Psoas muscle (tissue), 8 donors: ENCODE results near the gene GPRIN3. TPM values are rescaled to one million over a fixed set of nuclear protein-coding genes. Genes with fewer than 3 reads are reported as not detected.

ENCODE experiments used
- ATAC-seq, 4 donors: fragments of 200-7000 bp; cut with Tn5 transposase; one replicate each; pipeline ENCODE4 v1.9.1; 2020; ENCODE audit warnings: moderate library complexity in 3 of 4, mild to moderate bottlenecking in 2 of 4
- DNase-seq, 2 donors: peaks; one replicate each; pipeline ENCODE4 v3.0.0-alpha.2; 2020
- H3K27ac ChIP-seq: fragments of 200-600 bp; one replicate; pipeline ENCODE4 v1.8.0; 2022
- H3K27me3 ChIP-seq, 3 donors: fragments of 200-600 bp in 1 of 3; one replicate each; pipeline versions ENCODE4 v1.6.1 to v1.8.0; 2013 to 2022; ENCODE audit warnings: low read length in 2 of 3, mild to moderate bottlenecking in 2 of 3, moderate library complexity in 1 of 3; ENCODE audit not compliant: insufficient read depth in 3 of 3
- H3K36me3 ChIP-seq, 2 donors: fragments of 200-600 bp in 1 of 2; one replicate each; pipeline versions ENCODE4 v1.6.1 to v1.8.0; 2013 to 2022; ENCODE audit warnings: low read depth in 1 of 2, mild to moderate bottlenecking in 1 of 2, moderate library complexity in 1 of 2; ENCODE audit not compliant: insufficient read depth in 1 of 2
- H3K4me1 ChIP-seq: fragments of 200-600 bp; one replicate; pipeline ENCODE4 v1.8.0; 2022
- H3K4me3 ChIP-seq: fragments of 200-600 bp; one replicate; pipeline ENCODE4 v1.8.0; 2022; ENCODE audit warnings: mild to moderate bottlenecking
- H3K9me3 ChIP-seq: fragments of 200-600 bp; one replicate; pipeline ENCODE4 v1.8.0; 2022
- CTCF ChIP-seq: fragments of 200-600 bp; IDR thresholded peaks from one replicate; pipeline ENCODE4 v1.8.0; 2022; ENCODE audit warnings: antibody characterized with exemption
- WGBS, 3 donors: extraction: QIAGEN DNeasy Blood & Tissue Kit; methylation state at CpG; one replicate each; pipeline versions ENCODE4 v1.1.6 to v1.1.7; 2013; 5-methylcytosine and 5-hydroxymethylcytosine counted together
- intact Hi-C, 2 donors: fragments of 100-400 bp; cut with DNase I; formaldehyde crosslinking; loops; one replicate each; pipeline versions ENCODE4 v1.11.0 to v1.14.2; 2022
- polyA plus RNA-seq, 3 donors: library from polyadenylated mRNA; stranded (reverse); fragments of 200-250 nt; gene quantifications; one replicate each; pipeline ENCODE4 v1.2.3, GENCODE V29; 2013
- total RNA-seq, 4 donors: library from RNA; stranded (reverse); fragmentation: NEBNext Ultra II Directional in 2 of 4; extraction: Animal tissue kit (Norgen Biotek cat#: 25700) in 2 of 4; gene quantifications; one replicate each; pipeline versions ENCODE4 v1.2.1 to v1.2.4, GENCODE V29; 2021 to 2023
- donor health status: healthy with polysubstance abuse.
- donor health status: DM: no; HTN: no; CAD: no; lungs with moderate emphysema.
- donor health status: Bipolar disorder and iron deficiency.
- donor health status: healthy.
- donor health status: DM: yes; HTN: yes; CAD: no.
- donor health status: DM: no; HTN: no; CAD: no.
- donor health status: DM: no; HTN: no; CAD: no.
- donor health status: DM: yes; HTN: yes; CAD: no.

GPRIN3 gene
- total and polyA plus RNA-seq, 7 donors: 0.30 to 3.0 (median 1.2) TPM

- Histone ChIP-seq H3K36me3 (no peaks in the 10 kb centered on the region), H3K27ac (no peak overlapping the region), H3K27me3 (peaks cover 0 to 2% (median 2%) of the 10 kb centered on the region in 3 donors), H3K4me1 (no peaks in the 10 kb centered on the region), H3K4me3 (no peak overlapping the region), H3K9me3 (no peaks in the 10 kb centered on the region)
- ATAC-seq (no peak), DNase-seq (no peak)
- intact Hi-C loops: no loop called here
- WGBS, 3 donors: 50 to 77% (median 69%) methylated on average over 3 of the region's 3 CpGs
- no peak for TF ChIP-seq CTCF
Observed at GRCh38 chr4:89215736-89216135, 91.9 kb downstream of the GPRIN3 start.

- H3K4me1 ChIP-seq: no peaks in the 10 kb centered on the region
- H3K36me3 ChIP-seq: no peaks in the 10 kb centered on the region
- intact Hi-C loops: no loop called here
- no peak for TF ChIP-seq CTCF
- H3K4me3 ChIP-seq: no peak overlapping the region
- H3K9me3 ChIP-seq: no peaks in the 10 kb centered on the region
- 89 to 91% (median 90%) methylated on average over 1 of the region's 1 CpG for WGBS, 3 donors
- no peak overlapping the region for H3K27ac ChIP-seq
- no peak for ATAC-seq
- DNase-seq: no peak
- peaks cover 0 to 2% (median 0%) of the 10 kb centered on the region in 3 donors for H3K27me3 ChIP-seq
Observed at GRCh38 chr4:89214308-89214707, 93.3 kb downstream of the GPRIN3 start.

- Histone ChIP-seq H3K4me3 (no peak overlapping the region), H3K9me3 (no peaks in the 10 kb centered on the region), H3K27me3 (peaks cover 0 to 2% (median 0%) of the 10 kb centered on the region in 3 donors), H3K4me1 (no peaks in the 10 kb centered on the region), H3K36me3 (no peaks in the 10 kb centered on the region), H3K27ac (no peak overlapping the region)
- TF ChIP-seq CTCF: no peak
- DNase-seq (no peak), ATAC-seq (no peak)
- WGBS, 3 donors: 49 to 55% (median 55%) methylated on average over 4 of the region's 4 CpGs
- intact Hi-C loops: no loop called here
Observed at GRCh38 chr4:89213382-89213701, 94.3 kb downstream of the GPRIN3 start.

- 86 to 96% (median 87%) methylated on average over 4 of the region's 4 CpGs for WGBS, 3 donors
- intact Hi-C loops: no loop called here
- DNase-seq (no peak), ATAC-seq (no peak)
- no peak overlapping the region for H3K27ac ChIP-seq
- H3K27me3 ChIP-seq: peaks cover 0 to 2% (median 0%) of the 10 kb centered on the region in 3 donors
- no peaks in the 10 kb centered on the region for H3K9me3 ChIP-seq
- H3K4me3 ChIP-seq: no peak overlapping the region
- no peaks in the 10 kb centered on the region for H3K4me1 ChIP-seq
- H3K36me3 ChIP-seq: no peaks in the 10 kb centered on the region
- no peak for TF ChIP-seq CTCF
Observed at GRCh38 chr4:89212666-89213381, 94.8 kb downstream of the GPRIN3 start.

GRCh38 chr4:89204624-89205023, 103.0 kb downstream of the GPRIN3 start:
- Histone ChIP-seq H3K36me3 (no peaks in the 10 kb centered on the region), H3K9me3 (no peaks in the 10 kb centered on the region), H3K4me3 (no peak overlapping the region), H3K27ac (no peak overlapping the region), H3K4me1 (no peaks in the 10 kb centered on the region), H3K27me3 (no peaks in the 10 kb centered on the region)
- ATAC-seq (no peak), DNase-seq (no peak)
- TF ChIP-seq CTCF: no peak
- intact Hi-C loops: no loop called here
- 50 to 62% (median 56%) methylated on average over 1 of the region's 1 CpG for WGBS, 3 donors
